ENCODE results near the gene TEX44. TPM values are rescaled to one million over a fixed set of nuclear protein-coding genes. Genes with fewer than 3 reads are reported as not detected.
"Not testable (repeated sequence)": the region's sequence is repeated elsewhere in the genome, so short reads cannot be mapped to it uniquely, and the experiment has no call there.

The TEX44 gene
- polyA plus RNA-seq, 1 donor from 2014 or later: not detected

DNA sequence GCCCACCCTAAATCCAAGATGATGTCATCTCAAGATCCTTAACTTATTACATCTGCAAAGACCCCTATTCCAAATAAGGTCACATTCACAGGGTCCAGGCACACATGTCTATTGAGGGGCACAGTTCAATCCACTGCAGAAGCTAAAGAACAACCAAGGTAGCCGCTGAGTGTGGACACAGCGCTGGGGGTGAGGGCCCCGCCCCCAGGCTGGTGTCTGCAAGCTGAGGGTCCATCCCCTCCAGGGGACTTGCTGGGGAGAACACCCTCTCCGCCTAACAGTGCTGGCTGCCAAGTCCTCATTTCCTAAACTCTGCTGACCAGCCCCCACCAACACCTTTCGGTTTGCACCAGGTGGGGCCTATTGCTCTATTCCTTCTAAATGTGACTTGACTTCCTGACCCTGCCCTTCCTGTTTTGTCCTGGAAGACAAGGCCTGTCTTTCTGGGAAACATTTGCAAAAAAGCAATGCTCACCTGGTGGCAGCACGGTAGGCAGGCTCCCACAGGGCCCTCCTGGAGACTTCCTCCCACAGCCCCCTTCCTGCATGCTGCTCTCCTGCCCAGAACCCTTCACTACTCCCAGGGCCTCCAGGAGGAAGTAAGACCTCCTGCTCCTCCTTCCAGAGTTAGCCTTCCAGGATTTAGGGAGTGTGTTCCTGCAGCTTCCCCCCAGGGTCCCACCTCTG is 24.4 kb upstream of the TEX44 start:
- Histone ChIP-seq H3K9me2 (ENCODE audit: insufficient read depth, low read length) (no peaks in the 10 kb centered on the region), H3K4me3 (ENCODE audit: low read length) (no peak overlapping the region), H3K79me2 (replicated peaks; ENCODE audit: insufficient read depth, low read length) (no peaks in the 10 kb centered on the region), H3K4me2 (ENCODE audit: low read length) (no peak overlapping the region), H3F3A (ENCODE audit: insufficient read depth, low read length, poor library complexity, severe bottlenecking) (no peaks in the 10 kb centered on the region), H3K9ac (ENCODE audit: low read length) (no peak overlapping the region), H2AFZ (ENCODE audit: low read depth, low read length) (no peak overlapping the region), H3K9me3 (ENCODE audit: low read length) (no peaks in the 10 kb centered on the region), H4K20me1 (ENCODE audit: insufficient read depth) (no peaks in the 10 kb centered on the region), H3K27me3 (ENCODE audit: insufficient read depth, low read depth, low read length) (no peaks in the 10 kb centered on the region), H3K27ac (ENCODE audit: low read length) (no peak overlapping the region), H3K36me3 (ENCODE audit: insufficient read depth, low read length) (no peaks in the 10 kb centered on the region)
- TF ChIP-seq POLR2AphosphoS5 (IDR thresholded peaks at IDR 0.05): no peak
- TF ChIP-seq, protein P1, sequence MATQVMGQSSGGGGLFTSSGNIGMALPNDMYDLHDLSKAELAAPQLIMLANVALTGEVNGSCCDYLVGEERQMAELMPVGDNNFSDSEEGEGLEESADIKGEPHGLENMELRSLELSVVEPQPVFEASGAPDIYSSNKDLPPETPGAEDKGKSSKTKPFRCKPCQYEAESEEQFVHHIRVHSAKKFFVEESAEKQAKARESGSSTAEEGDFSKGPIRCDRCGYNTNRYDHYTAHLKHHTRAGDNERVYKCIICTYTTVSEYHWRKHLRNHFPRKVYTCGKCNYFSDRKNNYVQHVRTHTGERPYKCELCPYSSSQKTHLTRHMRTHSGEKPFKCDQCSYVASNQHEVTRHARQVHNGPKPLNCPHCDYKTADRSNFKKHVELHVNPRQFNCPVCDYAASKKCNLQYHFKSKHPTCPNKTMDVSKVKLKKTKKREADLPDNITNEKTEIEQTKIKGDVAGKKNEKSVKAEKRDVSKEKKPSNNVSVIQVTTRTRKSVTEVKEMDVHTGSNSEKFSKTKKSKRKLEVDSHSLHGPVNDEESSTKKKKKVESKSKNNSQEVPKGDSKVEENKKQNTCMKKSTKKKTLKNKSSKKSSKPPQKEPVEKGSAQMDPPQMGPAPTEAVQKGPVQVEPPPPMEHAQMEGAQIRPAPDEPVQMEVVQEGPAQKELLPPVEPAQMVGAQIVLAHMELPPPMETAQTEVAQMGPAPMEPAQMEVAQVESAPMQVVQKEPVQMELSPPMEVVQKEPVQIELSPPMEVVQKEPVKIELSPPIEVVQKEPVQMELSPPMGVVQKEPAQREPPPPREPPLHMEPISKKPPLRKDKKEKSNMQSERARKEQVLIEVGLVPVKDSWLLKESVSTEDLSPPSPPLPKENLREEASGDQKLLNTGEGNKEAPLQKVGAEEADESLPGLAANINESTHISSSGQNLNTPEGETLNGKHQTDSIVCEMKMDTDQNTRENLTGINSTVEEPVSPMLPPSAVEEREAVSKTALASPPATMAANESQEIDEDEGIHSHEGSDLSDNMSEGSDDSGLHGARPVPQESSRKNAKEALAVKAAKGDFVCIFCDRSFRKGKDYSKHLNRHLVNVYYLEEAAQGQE (IDR thresholded peaks at IDR 0.05; ENCODE audit: borderline replicate concordance): no peak
- TF ChIP-seq SMC3 (conservative IDR thresholded peaks at IDR 0.05; ENCODE audit: poor library complexity): no peak
- no peak for TF ChIP-seq EP300 (conservative IDR thresholded peaks at IDR 0.05; ENCODE audit: poor library complexity, severe bottlenecking)
- TF ChIP-seq, protein P2, sequence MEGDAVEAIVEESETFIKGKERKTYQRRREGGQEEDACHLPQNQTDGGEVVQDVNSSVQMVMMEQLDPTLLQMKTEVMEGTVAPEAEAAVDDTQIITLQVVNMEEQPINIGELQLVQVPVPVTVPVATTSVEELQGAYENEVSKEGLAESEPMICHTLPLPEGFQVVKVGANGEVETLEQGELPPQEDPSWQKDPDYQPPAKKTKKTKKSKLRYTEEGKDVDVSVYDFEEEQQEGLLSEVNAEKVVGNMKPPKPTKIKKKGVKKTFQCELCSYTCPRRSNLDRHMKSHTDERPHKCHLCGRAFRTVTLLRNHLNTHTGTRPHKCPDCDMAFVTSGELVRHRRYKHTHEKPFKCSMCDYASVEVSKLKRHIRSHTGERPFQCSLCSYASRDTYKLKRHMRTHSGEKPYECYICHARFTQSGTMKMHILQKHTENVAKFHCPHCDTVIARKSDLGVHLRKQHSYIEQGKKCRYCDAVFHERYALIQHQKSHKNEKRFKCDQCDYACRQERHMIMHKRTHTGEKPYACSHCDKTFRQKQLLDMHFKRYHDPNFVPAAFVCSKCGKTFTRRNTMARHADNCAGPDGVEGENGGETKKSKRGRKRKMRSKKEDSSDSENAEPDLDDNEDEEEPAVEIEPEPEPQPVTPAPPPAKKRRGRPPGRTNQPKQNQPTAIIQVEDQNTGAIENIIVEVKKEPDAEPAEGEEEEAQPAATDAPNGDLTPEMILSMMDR (IDR thresholded peaks at IDR 0.05; ENCODE audit: poor library complexity, severe bottlenecking): no peak
- TF ChIP-seq MXI1 (conservative IDR thresholded peaks at IDR 0.05; ENCODE audit: poor library complexity, severe bottlenecking): no peak
- TF ChIP-seq RAD21 (conservative IDR thresholded peaks at IDR 0.05): no peak
- no peak for TF ChIP-seq TAF1 (IDR thresholded peaks at IDR 0.05; ENCODE audit: low read depth)

DNA sequence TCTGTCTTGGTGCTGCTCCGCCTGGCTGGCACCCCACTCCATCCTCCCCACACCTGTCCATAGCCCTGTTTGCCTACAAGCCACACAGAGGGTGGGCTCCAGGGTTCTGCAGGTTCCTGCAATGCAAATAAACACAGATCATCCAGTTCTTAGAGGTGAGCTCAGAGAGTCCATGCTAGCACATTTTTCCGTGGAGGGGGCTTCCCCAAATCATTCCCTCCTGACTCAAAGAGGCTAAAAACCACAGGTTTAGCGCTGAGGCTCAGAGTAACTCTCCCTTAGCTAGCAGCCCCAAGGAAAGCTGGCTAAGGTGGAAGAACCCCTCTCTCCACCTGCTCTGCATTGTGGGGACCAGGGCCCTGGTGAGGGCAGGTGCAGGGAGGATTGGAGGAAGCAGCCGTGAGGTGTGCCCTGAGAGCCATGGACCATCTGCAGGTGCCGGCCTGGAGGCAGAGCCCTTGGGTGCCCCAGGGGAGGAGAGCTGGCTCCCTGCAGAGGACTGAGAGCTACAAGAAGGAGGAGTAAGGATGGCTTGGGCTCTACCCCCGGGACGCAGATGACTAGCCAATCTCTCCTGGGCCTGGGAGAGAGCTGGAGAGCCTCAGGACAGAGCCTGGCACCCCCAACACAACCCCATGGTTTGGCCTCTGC is 23.8 kb upstream of the TEX44 start:
- Histone ChIP-seq H3K9me3 (ENCODE audit: low read length) (no peaks in the 10 kb centered on the region), H3K36me3 (ENCODE audit: insufficient read depth, low read length) (no peaks in the 10 kb centered on the region), H3K4me2 (ENCODE audit: low read length) (no peak overlapping the region), H4K20me1 (ENCODE audit: insufficient read depth) (no peaks in the 10 kb centered on the region), H3K27me3 (ENCODE audit: insufficient read depth, low read depth, low read length) (no peaks in the 10 kb centered on the region), H3K79me2 (replicated peaks; ENCODE audit: insufficient read depth, low read length) (no peaks in the 10 kb centered on the region), H3K9ac (ENCODE audit: low read length) (no peak overlapping the region), H3K27ac (ENCODE audit: low read length) (no peak overlapping the region), H3K9me2 (ENCODE audit: insufficient read depth, low read length) (no peaks in the 10 kb centered on the region), H3K4me3 (ENCODE audit: low read length) (no peak overlapping the region), H3F3A (ENCODE audit: insufficient read depth, low read length, poor library complexity, severe bottlenecking) (no peaks in the 10 kb centered on the region), H2AFZ (ENCODE audit: low read depth, low read length) (no peak overlapping the region)
- TF ChIP-seq EZH2 (IDR thresholded peaks at IDR 0.05; ENCODE audit: borderline replicate concordance, insufficient read depth, low read length, poor library complexity, severe bottlenecking): no peak
- TF ChIP-seq RAD21 (conservative IDR thresholded peaks at IDR 0.05): no peak
- TF ChIP-seq POLR2AphosphoS5 (IDR thresholded peaks at IDR 0.05): no peak
- TF ChIP-seq EP300 (conservative IDR thresholded peaks at IDR 0.05; ENCODE audit: poor library complexity, severe bottlenecking): no peak
- no peak for TF ChIP-seq MXI1 (conservative IDR thresholded peaks at IDR 0.05; ENCODE audit: poor library complexity, severe bottlenecking)
- TF ChIP-seq, protein P2 (IDR thresholded peaks at IDR 0.05; ENCODE audit: poor library complexity, severe bottlenecking): no peak
- TF ChIP-seq SMC3 (conservative IDR thresholded peaks at IDR 0.05; ENCODE audit: poor library complexity): no peak
- TF ChIP-seq, protein P1 (IDR thresholded peaks at IDR 0.05; ENCODE audit: borderline replicate concordance): no peak
- no peak for TF ChIP-seq TAF1 (IDR thresholded peaks at IDR 0.05; ENCODE audit: low read depth)

DNA sequence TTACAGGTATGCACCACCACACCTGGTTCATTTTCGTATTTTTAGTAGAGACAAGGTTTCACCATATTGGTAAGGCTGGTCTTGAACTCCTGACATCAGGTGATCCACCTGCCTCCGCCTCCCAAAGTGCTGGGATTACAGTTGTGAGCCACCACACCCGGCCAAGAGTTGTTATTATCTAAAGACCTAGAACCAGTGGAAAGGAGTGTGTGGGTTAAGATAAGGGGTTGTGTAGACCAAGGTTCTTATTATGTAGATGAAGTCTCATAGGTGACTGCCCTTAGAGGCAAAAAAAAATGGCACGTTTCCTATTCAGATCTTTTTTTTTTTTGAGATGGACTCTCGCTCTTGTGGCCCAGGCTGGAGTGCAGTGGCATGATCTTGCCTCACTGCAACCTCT is 21.7 kb upstream of the TEX44 start:
- not testable (repeated sequence) for H3K4me3 ChIP-seq (ENCODE audit: low read length); H3K79me2 ChIP-seq (replicated peaks; ENCODE audit: insufficient read depth, low read length); H2AFZ ChIP-seq (ENCODE audit: low read depth, low read length); H3K9me2 ChIP-seq (ENCODE audit: insufficient read depth, low read length); H3K36me3 ChIP-seq (ENCODE audit: insufficient read depth, low read length); H4K20me1 ChIP-seq (ENCODE audit: insufficient read depth); H3K27ac ChIP-seq (ENCODE audit: low read length); H3K4me2 ChIP-seq (ENCODE audit: low read length); H3K27me3 ChIP-seq (ENCODE audit: insufficient read depth, low read depth, low read length); H3K9ac ChIP-seq (ENCODE audit: low read length); H3K9me3 ChIP-seq (ENCODE audit: low read length); H3F3A ChIP-seq (ENCODE audit: insufficient read depth, low read length, poor library complexity, severe bottlenecking)

Measured in neural cell (in vitro differentiated cells).